HG03342 (cell line): ENCODE results near the gene SMAD9.

Source experiments
- ATAC-seq: cut with Tn5 transposase; IDR thresholded peaks from one replicate; pipeline ENCODE4 v1.9.1; 2021; ENCODE audit warnings: mild to moderate bottlenecking, moderate library complexity; ENCODE audit not compliant: unreplicated experiment

SMAD9 gene

GRCh38 chr13:36919833-36920615 lies at the start of gene SMAD9:
Gene SMAD9, minus strand, starts transcription at chr13:36920238. Its CDS starts 40,549 bp downstream, at chr13:36879689.
- ATAC-seq: peak; percentile 79

GRCh38 chr13:36966404-36966803 lies 46.4 kb upstream of the SMAD9 start:
- no peak for ATAC-seq

DNA sequence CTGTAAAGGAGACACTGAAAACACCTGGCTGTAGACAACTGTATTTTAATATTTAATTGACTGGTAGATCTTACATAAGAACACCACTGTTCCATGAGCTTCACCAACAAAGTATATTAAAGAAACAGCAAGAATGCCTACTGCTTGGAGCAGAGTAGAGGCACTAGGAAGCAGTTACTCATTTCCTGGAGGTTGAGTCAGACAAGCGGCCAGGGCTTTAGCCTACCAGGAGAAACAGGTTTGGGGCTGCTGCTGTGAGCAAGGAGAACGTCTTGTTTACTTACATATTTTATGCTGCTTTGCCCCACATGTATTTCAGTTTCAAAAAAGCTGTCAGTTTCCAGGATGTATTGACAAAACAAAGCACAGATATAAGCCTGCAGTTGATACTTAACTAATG lies 45.7 kb upstream of the SMAD9 start:
- no peak for ATAC-seq

- no peak for ATAC-seq
These were observed 39.5 kb upstream of the SMAD9 start for GRCh38 chr13:36959456-36960116.

DNA sequence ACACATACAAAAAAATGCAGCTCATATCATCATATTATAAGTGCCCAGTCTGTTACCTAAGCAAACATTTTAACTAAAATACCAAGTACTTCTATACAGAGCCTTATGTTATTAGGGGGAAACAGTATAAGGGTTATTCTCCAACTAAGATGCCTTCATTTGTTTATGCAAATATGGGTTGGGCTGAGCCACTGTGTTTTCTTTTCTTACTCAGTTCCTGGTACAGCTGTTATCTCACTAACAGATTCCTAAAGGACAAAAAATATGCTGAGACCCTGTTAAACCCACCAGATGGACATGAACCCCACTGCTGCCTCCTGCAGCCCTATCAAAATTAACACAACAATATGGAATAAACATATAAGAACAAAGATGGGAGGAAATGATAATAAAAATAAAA lies 34.5 kb upstream of the SMAD9 start:
- ATAC-seq: no peak

GRCh38 chr13:36950920-36951319 lies 30.9 kb upstream of the SMAD9 start:
- no peak for ATAC-seq

GRCh38 chr13:36950330-36950729 lies 30.3 kb upstream of the SMAD9 start:
- no peak for ATAC-seq

- no peak for ATAC-seq
These were observed 25.0 kb upstream of the SMAD9 start for GRCh38 chr13:36945078-36945477.

DNA sequence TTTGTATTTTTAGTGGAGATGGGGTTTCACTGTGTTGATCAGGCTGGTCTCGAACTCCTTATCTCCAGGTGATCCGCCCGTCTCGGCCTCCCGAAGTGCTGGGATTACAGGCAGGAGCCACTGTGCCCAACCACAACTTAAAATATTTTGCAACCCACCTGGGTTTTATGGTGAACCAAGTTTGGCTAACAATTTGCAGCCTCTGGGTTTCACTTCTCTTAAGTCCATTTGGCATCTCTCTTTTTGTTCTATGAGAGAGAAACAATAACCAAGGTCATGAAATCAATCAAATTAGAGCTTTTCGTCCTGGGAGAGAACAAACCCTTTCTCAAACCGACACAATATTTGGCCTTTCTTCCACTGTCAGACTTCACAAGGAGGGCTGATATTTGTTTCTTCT lies 5.6 kb upstream of the SMAD9 start:
- ATAC-seq: no peak

- ATAC-seq: no peak
These were observed 4.0 kb upstream of the SMAD9 start for GRCh38 chr13:36924001-36924400.

DNA sequence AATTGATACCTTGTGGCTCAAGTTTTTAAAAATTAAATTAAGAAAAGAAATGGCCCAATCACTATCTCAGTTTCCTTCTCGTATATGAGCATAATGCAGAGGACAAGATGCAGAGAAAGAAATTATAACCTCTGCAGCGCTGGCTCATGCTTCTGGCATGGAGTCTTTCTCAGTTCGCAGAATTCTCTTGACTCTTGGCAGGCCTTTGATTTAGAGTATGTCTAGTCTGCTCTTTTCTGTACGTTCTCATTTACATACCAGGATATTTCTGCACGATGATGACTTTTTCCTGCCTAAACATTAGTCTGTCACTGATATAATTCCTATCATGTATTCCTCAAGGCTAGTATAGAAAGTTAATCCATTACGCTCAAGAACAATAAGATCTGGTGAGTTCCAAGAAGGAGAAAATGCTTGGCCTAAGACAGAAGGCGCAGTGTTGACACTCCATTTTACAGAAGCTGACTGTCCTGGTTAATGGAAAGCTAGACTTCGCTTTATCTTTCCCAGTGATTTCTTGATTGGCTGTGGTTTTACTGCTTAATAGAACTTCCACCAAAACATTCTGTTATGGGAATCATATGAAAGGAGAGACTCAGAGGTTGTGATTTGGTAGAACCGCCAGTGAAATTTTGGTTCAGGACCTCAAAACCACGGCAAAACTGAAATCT lies 1.7 kb upstream of the SMAD9 start:
- ATAC-seq: no peak

GRCh38 chr13:36920616-36921185 lies 663 bp upstream of the SMAD9 start:
- no peak for ATAC-seq

DNA sequence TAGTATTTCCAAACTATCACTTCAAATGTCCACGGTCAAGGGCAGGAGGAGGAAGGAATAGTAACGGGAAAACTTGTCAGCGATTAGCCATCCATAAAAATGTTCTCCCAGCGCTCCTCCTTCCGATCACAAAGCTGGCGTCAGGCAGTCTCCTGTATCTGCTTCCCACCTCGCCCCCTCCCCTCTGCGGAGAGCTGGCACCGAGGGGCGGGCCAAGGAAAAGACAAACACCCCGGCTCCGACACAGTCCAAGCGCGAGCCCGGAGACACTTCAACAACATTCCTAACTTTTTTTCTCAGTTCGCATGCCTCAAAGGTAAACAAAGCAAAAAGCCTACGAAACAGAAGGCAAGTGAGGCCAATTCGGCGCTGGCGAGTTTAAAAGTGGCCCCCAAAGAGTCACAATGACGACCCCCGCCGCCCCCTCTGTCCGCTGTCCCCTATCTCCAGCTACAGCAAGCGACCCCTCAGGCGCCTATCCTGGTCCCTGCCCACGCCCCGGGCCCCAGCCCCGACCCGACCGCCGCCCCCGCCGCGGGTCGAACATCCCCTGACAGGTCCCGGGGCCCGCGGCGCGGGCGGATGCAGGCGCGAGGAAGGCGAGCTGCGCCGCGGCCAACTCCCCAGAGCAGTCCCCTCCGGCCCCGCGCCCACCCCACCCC lies 736 bp downstream of the SMAD9 start:
- peak; percentile 16 for ATAC-seq

GRCh38 chr13:36918246-36919131 lies 1.5 kb downstream of the SMAD9 start:
- no peak for ATAC-seq

- ATAC-seq: no peak
These were observed 2.7 kb downstream of the SMAD9 start for GRCh38 chr13:36917311-36917710.

- no peak for ATAC-seq
These were observed 4.0 kb downstream of the SMAD9 start for GRCh38 chr13:36915896-36916640.

DNA sequence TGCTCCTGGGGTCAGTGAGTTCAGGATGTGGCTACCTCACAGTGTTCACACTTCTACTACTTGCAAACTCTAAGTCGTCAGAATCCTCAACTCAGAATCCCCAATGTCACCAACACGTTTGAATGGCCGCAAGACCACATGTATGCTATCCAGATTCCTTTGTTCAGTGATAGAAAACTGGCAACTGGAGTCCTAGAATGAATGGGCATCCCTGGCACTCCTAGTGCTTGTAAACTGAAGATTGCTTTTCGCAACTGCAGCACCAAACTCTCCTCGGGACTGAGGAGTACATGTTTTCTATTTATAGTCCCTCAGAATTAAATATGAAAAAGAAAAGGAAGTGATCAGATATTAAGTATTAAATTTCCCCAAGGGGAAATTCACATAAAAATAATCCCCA lies 4.9 kb downstream of the SMAD9 start:
- no peak for ATAC-seq

DNA sequence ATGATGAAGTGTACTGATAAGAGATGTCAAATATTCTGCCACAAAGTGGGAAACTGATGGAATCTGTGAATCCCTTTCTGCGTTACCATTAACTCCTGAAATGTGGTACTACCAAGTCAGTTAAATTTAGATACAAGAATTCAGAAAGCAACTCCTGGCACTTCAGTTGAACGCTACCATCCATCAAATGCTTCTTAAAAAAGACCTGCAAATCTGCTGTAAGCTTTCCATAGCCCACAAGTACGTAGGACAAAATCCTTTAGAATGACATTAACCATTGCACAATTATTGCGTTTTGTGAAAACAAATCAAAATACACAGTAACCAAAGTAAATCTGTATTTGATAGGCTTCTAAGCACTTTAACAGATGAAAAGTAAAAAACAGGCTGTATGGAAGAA lies 5.4 kb downstream of the SMAD9 start:
- no peak for ATAC-seq

GRCh38 chr13:36913463-36913862 lies 6.6 kb downstream of the SMAD9 start:
- ATAC-seq: no peak
